ENCODE data around the gene ITGA5.
A peak's percentile ranks its signal among the peaks of the same experiment; 100 is the strongest.

Gene ITGA5

DNA sequence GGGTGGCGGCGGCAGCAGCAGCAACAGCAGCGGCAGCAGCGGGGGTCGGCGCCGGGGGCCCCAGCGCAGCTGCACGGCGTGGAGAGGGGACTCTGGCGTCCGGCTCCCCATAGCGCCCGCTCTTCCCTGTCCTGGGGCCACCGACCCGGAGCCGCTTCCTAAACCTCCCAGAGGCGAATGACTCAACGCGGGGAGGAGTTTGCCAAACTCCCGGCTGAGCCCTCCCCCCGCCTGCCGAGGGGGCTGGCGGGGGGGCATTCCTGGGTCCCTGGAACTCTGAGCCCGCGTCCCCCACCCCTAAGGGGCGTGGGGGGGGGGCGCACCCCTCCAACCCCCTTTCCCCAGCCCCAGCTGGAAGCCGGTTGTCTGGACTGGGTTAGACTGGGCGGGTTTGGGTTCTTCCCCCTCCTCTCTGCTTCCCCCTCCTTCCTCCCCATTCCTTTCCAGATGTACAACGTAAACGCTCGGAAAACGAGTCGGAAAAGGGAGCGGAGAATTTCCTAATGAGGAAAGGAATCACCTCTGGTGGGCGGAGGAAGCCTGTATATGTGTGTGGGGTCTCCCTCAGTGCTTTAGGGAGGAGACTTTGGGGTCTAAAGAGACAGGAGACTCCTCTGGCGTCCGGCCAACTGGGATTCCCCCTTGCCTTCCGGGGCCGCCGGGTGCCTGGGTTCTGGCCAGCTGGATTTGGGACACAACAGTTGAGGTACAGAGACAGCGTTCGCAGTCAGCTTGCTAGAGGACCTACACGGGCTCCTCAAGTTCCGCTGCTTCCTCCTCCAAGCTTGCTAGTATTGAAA is at the start of gene ITGA5:
Gene ITGA5 (minus strand): TSS at position 179 of the 800 bp plus-strand sequence. CDS start 68 bp downstream, at position 111.
- DNase-seq (ENCODE audit: low read depth in 1 of 2, low spot score in 1 of 2), result peak in 1 of 2 donors; percentile 33

DNA sequence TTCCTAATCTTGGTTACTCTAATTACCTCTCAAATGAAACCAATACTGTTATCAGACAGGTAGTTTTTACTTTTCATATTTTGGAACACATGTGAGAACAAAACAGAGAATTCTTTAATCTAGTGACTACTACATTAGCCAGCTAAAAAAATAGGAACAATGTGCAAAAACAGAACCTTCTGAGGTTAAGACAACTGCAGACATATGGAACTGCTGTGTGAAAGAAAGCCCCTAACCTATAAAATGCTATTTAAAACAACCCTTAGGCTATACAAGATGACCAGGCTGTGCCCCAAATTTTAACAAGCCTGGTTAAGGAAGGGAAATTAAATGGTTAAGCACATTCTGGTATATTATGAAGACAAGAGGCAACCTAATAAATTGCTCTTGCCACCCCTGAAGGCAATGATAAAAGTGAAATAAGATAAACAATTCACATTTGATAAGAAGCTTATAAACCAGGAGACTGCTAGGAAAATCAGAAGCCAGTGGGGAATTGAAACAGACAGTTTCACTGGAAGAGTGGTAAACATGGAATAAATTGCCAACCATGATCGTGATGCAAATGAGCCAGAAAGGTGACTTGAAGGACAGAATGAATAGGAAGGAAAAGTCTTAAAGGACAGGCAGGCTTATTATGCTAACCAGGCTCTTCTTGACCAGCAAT is 46.9 kb upstream of the ITGA5 start:
- DNase-seq (ENCODE audit: low read depth in 1 of 2, low spot score in 1 of 2), result no peak

DNA sequence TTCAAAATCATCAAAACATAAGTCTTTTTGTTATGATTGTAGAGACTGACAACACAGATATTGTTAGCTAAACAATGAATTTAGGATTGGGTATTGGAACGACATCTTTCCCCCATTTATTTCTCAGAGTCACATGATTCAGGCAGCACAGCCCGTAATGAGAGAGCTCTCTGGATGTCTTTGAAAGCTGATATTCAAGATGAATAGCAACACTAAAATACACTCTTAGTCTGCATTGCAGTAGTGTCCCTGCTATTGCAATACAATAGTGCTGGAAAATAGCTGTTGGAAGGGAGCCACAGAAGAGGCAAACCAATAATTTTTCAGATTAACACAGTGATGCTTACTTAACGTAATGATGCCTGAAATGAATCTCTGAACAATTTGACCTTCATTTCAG is 44.4 kb upstream of the ITGA5 start:
- no peak for DNase-seq (ENCODE audit: low read depth in 1 of 2, low spot score in 1 of 2)

DNA sequence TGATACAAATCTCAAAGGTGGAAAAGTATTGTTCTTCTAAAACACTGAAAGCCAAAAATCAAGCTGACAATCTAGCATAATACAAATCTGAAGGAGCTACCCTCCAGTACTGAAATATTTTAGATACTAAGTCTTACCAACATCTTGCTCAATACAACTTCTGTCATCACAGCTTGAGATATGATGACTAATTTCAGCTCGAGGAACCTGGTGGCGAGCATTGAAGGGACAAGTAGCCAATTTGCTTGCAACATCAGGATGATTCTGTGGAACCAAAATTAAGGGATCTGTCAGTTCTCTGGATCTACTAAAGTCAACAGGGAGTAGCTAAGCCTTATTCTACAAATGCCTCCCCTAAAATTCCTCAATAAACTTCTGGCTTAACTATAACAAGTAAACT is 44.0 kb upstream of the ITGA5 start:
- DNase-seq (ENCODE audit: low read depth in 1 of 2, low spot score in 1 of 2), result no peak

DNA sequence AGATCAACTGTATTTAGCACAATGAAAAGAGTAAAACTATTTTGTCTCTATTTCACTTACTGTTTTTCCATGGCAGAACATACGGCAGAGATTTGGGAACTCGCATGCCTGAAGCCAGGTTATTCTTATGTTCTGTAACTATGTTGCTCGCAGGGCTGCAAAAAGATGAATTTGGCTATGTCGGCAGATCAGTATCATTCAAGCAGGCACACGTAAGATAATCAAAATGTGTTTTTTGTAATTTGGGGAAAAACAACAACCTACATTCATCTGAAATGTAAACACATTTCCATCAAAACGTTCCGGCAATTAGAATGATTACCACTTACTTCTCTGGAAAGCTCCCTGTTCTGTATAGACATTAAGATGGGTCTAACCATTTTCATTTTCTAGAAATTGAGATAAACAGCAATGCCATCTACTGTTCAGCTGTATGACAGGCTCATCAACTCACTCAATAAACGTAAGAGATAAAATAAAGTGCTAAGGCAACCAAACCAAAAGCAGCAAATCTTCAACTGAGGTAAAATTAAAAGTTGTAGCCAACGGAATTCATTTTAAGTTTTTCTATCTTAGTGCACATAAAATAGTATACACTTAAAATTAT is 41.4 kb upstream of the ITGA5 start:
- DNase-seq (ENCODE audit: low read depth in 1 of 2, low spot score in 1 of 2), result no peak

DNA sequence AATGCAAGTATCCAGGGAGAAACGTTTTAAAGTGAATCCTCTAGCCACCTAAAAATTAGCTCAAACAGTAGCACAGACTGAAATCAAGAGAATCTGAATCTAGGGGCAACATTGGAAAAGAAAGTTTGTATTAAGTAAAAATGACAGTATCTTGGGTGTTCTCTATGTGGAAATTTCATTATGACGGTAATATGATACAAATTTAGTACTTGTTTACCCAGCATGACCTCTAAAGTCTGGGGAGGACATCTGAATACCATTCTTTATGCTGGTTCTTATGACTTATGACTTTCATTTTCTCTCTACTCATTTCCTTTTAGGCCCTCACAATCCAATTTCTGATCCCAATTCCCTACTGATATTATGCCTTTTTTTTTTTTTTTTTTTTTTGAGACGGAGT is 40.3 kb upstream of the ITGA5 start:
- DNase-seq (ENCODE audit: low read depth in 1 of 2, low spot score in 1 of 2), result no peak

DNA sequence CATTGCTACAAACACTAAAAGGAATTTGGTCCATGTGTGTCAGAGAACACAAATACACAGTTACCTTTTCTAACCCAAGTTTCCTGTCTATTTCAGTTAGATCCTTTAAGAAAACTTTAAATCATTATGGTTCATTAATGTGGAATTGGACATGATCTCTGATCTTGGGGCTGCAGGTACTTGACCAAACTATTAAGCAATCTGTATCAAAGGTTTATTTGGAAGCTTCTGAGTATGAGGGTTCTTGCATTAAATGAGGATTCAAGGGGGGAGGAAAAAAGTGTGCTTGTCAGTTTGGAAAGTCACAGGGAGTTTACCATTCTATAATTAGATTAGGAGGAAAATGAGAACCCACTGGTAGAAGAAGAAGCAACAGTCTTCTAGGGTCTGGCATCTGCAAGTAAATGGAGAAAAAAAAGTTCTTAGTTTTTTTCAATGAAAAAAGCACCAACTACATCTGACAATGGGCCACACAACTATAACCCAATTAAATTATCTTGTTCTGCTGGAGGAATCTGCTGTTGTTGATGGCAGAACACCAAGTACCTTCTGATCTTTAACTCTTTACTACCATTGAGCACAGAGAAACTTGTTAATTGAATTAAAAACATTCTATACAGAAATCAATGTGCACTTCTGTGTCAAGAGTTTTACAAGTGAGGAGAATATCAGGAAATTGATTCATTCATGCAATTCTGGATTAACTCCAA is 36.8 kb upstream of the ITGA5 start:
- no peak for DNase-seq (ENCODE audit: low read depth in 1 of 2, low spot score in 1 of 2)

DNA sequence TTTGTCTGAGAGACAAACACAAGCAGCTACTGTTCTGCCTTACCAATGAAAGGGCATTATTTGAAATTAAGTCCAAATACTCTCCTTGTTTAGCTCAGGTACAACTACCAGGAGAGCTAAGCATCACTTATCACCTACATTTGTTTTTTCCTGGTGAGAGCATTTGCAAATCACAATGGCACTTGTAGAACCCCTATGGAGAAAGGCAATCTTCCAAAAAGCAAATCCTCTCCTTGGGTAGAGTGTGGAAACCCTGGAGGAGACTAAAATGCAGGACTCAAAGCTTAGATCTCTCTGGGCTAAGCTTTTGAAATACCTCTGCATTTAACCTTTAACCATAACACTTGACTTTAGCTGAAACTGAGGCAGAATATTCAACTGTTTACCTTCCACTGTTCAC is 33.6 kb upstream of the ITGA5 start:
- DNase-seq (ENCODE audit: low read depth in 1 of 2, low spot score in 1 of 2), result no peak

DNA sequence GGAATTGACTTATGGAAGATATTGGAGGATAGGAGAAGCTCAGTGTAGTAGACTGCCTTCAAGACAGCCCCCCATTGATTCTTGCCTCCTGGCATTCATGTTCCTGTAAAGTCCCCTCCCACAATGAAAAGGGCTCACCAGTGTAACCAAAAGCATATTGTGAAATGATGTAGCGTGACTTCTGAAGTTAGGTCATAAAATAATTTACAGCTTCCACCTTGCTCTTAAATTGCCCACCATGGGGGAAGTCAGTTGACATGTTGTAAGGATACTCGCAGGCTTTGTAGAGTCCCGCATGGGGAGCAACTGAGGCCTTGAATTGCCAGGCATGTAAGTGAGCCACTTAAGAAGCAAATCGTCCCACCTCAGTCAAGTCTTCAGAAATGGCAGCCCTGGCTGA is 29.3 kb upstream of the ITGA5 start:
- no peak for DNase-seq (ENCODE audit: low read depth in 1 of 2, low spot score in 1 of 2)

DNA sequence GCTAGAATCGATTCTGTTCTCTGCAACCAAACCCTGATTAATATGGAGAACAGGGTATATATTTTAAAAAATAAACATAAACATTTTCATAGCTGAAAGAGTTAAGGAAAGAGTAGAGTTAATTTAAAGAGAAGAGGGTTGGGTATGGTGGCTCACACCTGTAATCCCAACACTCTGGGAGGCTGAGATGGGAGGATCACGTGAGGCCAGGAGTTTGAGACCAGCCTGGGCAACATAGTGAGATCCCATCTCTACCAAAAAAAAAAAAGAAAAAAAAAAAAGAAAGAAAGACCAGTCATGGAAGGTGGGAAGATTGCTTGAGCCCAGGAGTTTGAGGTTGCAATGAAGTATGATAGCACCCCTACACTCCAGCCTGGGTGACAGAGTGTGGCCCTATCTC is 28.9 kb upstream of the ITGA5 start:
- no peak for DNase-seq (ENCODE audit: low read depth in 1 of 2, low spot score in 1 of 2)

DNA sequence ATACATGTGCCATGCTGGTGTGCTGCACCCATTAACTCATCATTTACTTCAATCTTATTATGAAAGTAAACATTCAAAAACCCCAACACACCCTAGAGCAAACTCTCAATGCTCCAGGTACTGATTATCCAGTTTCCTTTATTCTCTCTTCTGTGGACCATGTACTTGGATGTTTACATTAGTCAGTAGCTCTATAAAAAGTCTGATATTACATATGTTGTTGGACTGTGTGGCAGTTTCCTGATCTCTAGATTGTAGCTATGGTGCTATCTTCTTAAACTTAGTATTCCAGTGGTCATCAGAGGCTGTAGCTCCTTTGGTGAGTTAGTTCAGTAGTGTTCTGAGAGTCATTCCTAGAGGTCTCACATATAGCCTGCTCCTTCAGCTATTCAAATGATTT is 25.1 kb upstream of the ITGA5 start:
- DNase-seq (ENCODE audit: low read depth in 1 of 2, low spot score in 1 of 2), result no peak

DNA sequence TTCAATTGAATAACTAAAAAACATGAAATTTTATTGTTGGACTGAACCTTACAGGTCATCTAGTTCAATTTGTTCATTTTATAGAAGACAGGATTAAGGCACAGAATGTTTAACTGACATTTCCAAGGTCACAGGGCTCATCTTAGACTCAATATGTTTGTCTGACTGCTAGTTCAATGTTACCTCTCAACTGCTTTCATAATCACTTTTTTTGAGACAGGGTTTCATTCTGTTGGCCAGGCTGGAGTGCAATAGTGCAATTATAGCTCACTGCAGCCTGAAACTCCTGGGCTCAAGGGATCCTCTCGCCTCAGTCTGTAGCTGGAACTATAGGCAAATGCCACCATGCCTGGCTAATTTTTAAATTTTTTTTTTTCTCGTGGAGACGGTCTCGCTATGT is 24.4 kb upstream of the ITGA5 start:
- no peak for DNase-seq (ENCODE audit: low read depth in 1 of 2, low spot score in 1 of 2)

DNA sequence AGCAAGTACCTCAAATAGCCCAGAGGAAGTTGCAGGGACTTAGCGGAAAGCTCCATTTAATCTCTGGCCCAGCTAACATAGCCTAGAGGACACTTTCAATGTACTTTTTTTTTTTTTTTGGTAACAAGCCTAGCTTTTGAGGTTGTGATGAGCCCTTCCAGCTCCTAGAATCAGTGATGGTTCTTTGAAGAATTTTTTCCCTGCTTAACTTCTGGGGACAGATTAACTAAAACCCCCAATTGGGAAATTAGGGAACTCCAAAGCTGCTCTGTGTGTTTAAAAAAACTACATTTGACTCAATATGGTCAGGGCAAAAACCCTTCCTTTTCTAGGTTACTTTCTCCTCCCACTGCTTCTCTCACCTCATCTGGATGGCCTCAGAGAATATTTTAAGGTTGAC is 23.9 kb upstream of the ITGA5 start:
- no peak for DNase-seq (ENCODE audit: low read depth in 1 of 2, low spot score in 1 of 2)

DNA sequence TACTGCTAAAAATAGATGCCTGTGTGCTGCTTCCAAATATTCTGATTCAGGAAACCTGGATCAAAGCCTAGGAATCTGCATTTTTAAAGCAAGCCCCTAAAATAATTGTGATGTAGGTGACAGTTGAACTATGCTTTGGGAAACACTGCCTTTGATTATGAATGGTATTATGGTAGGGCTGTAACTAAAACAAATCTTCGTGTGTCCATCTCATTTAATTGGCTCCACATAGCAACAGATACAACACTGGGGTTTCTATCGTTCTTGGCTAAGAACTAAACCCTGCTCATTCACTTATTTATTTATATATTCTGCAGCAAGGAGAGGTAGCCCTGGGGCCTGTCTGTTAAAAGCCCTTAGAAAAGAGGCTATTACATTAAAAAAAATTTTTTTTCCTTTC is 23.0 kb upstream of the ITGA5 start:
- no peak for DNase-seq (ENCODE audit: low read depth in 1 of 2, low spot score in 1 of 2)

DNA sequence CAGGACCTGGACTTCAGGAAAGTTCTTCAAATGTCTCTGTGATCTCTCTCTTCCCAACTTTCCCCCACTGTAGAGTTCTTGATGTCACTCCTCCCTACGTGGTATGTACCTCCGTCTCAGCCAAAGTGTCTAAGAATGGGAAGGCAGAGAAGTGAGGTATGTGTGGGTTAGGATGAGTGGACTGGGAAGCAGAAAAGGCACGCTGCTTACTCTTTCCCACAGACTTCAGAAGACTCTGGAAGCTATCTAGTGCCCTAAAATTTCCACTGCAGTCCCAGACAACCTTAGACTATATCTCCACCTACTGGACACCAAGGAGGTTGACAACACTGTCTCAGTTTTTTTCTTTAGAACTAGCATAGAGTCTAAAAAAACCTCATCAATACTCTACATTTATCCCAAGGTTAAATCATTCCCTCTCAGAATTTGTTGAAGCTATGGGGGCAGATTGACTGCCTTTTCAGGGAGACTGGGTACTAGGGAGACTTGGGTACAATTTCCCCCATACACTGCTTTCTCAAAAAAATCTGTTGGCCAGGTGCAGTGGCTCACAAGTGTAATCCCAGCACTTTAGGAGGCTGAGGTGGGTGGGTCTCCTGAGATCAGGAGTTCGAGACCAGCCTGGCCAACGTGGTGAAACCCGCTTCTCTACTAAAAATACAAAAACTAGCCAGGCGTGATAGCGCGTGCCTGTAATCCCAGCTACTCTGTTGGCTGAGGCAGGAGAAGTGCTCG is 20.6 kb upstream of the ITGA5 start:
- no peak for DNase-seq (ENCODE audit: low read depth in 1 of 2, low spot score in 1 of 2)

DNA sequence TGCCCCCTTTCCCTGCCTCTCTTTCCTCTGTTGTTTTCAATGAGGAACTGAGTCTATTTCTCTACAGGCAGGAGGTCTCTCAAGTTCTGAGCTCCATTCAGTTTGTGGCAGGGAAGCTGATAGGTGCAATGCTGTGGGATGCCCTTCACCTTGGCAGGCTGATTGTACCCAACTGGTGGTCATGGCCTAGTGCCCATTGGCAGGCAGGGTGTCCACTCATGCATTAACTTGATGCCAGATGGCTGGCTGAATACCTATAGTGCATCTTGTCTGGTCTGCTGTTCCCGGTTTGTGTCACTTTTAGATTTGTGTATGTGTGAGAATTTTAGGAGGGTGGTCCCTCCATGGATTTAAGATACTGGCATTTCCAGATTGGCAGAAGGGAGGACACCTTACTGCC is 20.0 kb upstream of the ITGA5 start:
- no peak for DNase-seq (ENCODE audit: low read depth in 1 of 2, low spot score in 1 of 2)

DNA sequence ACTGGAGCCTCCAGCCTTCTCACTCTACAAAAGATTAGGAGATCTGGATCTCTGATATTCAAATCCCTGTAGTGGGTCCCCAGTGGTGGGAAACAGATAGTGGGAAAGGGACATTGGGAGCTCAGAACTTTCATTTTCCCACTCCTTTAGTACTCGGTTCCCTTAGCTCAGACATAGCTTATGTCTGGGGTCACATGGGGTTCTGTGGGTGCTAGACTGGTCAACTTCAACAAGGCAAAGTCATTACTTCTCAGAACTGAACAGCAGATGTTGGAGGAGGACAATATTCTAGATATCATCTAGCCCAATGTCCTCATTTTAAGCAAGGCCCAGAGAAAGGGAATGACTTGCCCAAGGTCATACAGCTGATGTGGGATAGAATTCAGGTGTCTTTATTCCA is 19.5 kb upstream of the ITGA5 start:
- DNase-seq (ENCODE audit: low read depth in 1 of 2, low spot score in 1 of 2), result no peak

DNA sequence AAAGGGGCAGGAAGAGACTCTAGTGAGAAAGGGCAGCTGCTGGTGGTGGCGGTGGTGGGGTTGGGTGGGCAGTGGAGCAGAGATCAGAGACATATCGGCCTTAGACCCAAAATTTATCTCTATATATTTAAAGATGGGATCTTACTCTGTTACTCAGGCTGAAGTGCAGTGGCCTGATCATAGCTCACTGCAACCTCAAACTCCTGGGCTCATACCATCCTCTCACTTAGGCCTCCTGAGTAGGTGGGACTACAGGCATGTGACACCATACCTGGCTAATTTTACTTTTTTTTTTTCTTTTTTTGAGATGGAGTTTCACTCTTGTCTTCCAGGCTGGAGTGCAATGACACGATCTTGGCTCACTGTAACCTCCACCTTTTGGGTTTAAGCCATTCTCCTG is 18.6 kb upstream of the ITGA5 start:
- no peak for DNase-seq (ENCODE audit: low read depth in 1 of 2, low spot score in 1 of 2)

DNA sequence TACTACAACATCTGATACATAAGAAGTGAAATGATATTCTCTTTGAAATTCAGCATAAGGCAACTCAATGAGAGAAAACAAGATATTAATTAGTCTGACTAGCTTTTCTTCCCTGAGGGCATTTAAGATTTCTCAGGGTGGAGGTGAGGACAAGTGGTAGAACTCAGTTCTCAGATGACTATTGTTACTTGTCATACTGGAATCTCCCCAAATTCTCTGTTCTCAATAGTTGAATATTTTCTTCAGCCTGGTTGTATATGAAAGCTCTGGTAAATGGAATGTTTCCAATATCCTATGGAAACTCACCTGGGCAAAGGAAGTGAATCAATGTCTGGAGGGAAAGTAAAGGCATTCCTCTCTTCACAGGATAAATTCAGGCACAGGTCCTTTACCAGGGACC is 18.2 kb upstream of the ITGA5 start:
- DNase-seq (ENCODE audit: low read depth in 1 of 2, low spot score in 1 of 2), result no peak

DNA sequence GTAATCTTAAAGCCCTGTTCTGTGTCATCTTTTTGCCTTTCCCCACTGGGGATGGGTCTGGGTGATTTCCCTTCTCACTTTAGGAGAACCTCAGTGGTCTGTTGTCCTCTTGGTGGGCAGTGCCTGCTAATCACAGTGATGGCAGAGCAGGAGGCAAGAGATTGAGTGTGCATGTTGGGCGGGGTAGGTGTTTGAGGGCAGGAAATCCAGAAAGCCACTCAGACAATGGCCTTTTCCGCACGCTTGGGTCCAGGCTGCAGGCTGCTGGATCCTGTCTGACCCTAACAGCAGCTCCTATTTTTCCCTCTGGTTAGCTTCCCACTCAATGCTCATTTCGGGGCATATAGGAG is 13.7 kb upstream of the ITGA5 start:
- DNase-seq (ENCODE audit: low read depth in 1 of 2, low spot score in 1 of 2), result no peak

All from activated T-helper 1 cell treated with anti-CD3 and anti-CD28 coated beads, Interleukin-2, amount 50 U/mL, for 16 hours (primary cell).